Stimulated activated naive B cell treated with anti-CD40 and anti-IgM and Interleukin-4, amounts not matched to agents 10 μg/mL and 1 μg/mL and 100 μg/mL, for 72 hours (primary cell): ENCODE data around the gene NUP214.
A peak's percentile ranks its signal among the peaks of the same experiment; 100 is the strongest.

Experiments
- ATAC-seq, 2 donors: fragments of 150-1000 bp; cut with Tn5 transposase; replicated peaks; 2 replicates each; pipeline ENCODE4 v1.10.0; 2021; ENCODE audit warnings: moderate library complexity in 1 of 2
- DNase-seq: peaks from one replicate; pipeline ENCODE4 v3.0.0; 2021
- H3K27ac Mint-ChIP-seq: one replicate; pipeline ENCODE4 v1.8.0; 2022; ENCODE audit warnings: mild to moderate bottlenecking, mixed read lengths
- H3K27me3 Mint-ChIP-seq, 2 donors: one replicate each; pipeline ENCODE4 v1.8.0; 2022; ENCODE audit warnings: mixed read lengths in 2 of 2
- H3K36me3 Mint-ChIP-seq, 2 donors: one replicate each; pipeline ENCODE4 v1.8.0; 2022; ENCODE audit warnings: mixed read lengths in 2 of 2, mild to moderate bottlenecking in 1 of 2
- H3K4me1 Mint-ChIP-seq, 2 donors: one replicate each; pipeline ENCODE4 v1.8.0; 2022; ENCODE audit warnings: mixed read lengths in 2 of 2, mild to moderate bottlenecking in 1 of 2
- H3K4me3 Mint-ChIP-seq, 2 donors: one replicate each; pipeline ENCODE4 v1.8.0; 2022; ENCODE audit warnings: mild to moderate bottlenecking in 2 of 2, mixed read lengths in 2 of 2, moderate library complexity in 1 of 2
- H3K9me3 Mint-ChIP-seq, 2 donors: one replicate each; pipeline ENCODE4 v1.8.0; 2022; ENCODE audit warnings: mixed read lengths in 2 of 2, mild to moderate bottlenecking in 1 of 2

NUP214 gene

DNA sequence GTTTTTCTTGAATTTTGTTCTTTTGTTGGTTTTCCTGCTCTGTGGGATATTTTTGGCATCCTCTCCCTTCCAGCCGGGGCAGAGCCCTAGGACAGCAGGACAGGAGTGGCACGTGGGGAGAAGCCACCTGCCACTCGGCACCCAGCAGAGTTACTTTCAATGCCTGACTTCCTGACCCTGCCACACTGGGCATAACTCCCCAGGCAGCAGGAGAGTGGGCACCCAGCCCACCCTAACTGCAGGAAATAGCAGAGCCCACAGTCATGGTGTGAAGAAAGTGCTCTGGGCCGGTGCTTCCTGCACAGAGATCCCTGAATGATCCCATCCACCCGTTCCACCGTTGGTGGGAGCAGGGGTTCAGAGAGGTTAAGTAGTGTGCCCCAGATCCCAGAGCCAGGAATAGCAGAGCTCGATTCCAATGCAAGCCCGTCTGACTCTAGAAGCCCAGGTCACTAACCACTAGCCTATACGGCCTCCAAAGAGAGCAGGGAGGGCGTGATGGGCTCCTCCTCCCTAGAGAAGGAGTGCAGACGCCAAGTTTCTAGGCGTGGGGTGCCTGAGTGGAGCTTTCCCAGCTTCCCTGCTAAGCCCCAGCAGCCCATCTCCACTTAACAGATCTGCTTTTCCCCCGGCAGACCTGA, 8.1 kb upstream of the NUP214 start:
- peaks cover 18 to 27% of the 10 kb centered on the region in 2 donors for H3K27me3 Mint-ChIP-seq
- H3K9me3 Mint-ChIP-seq, result no peaks in the 10 kb centered on the region
- no peaks in the 10 kb centered on the region for H3K36me3 Mint-ChIP-seq
- no peak overlapping the region for H3K27ac Mint-ChIP-seq
- no peaks in the 10 kb centered on the region for H3K4me1 Mint-ChIP-seq
- DNase-seq, result no peak
- no peak for ATAC-seq
- no peak overlapping the region for H3K4me3 Mint-ChIP-seq

GRCh38 chr9:131117762-131118145, 7.6 kb upstream of the NUP214 start:
- H3K27me3 Mint-ChIP-seq, result peaks cover 18 to 27% of the 10 kb centered on the region in 2 donors
- H3K4me3 Mint-ChIP-seq, result no peak overlapping the region
- no peaks in the 10 kb centered on the region for H3K9me3 Mint-ChIP-seq
- H3K4me1 Mint-ChIP-seq, result no peaks in the 10 kb centered on the region
- no peaks in the 10 kb centered on the region for H3K36me3 Mint-ChIP-seq
- no peak overlapping the region for H3K27ac Mint-ChIP-seq
- ATAC-seq, result no peak
- no peak for DNase-seq

DNA sequence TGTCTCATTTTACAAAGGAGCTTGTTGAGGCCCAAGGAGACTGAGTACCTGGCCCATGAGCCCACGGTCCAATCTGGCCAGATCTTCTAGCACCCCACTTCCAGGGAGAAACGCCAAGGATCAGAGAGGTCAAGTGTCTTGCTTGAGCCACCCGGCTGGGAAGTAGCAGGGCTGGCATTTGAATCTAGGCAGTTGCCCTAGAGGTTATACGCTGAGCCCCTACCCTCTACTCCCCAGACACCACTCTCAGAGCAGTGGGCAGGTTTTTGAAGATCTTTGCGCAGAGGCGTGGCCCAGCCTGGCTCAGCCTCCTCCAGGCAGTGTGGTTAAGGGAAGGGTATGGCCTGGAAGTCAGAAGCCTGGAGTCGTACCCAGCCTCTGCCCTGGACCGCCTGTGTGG, 5.8 kb upstream of the NUP214 start:
- DNase-seq, result no peak
- Mint-ChIP-seq H3K27ac (no peak overlapping the region), H3K4me3 (no peak overlapping the region), H3K4me1 (no peaks in the 10 kb centered on the region), H3K36me3 (no peaks in the 10 kb centered on the region), H3K27me3 (peaks cover 18 to 27% of the 10 kb centered on the region in 2 donors), H3K9me3 (no peaks in the 10 kb centered on the region)
- ATAC-seq, result no peak

DNA sequence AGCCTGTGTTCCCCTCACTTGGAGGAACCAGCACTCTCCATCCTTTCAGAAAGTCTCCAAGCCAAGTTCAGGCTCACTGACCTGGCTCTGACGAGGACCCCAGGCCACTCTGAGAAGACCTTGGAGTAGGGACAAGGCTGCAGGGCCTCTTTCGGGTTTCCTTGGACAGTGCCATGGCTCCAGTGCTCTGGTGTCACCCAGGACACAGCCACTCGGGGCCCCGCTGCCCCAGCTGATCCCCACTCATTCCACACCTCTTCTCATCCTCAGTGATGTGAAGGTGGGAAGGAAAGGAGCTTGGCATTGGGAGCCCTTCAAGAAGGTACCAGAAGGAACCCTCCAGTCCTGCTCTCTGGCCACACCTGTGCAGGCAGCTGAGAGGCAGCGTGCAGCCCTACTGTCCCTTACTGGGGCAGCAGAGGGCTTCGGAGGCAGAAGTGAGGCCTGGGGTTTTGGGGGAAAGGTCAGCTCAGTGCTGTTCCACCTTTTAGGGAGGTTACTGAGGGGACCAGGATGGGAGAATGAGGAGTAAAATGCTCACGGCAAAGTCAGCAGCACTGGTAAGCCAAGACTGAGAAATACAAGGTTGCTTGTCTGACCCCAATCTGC, 4.7 kb upstream of the NUP214 start:
- H3K4me1 Mint-ChIP-seq, result peaks cover 3 to 4% of the 10 kb centered on the region in 2 donors
- DNase-seq, result no peak
- no peak for ATAC-seq
- no peak overlapping the region for H3K27ac Mint-ChIP-seq
- H3K9me3 Mint-ChIP-seq, result no peaks in the 10 kb centered on the region
- peaks cover 3 to 5% of the 10 kb centered on the region in 2 donors for H3K36me3 Mint-ChIP-seq
- peaks cover 18 to 27% of the 10 kb centered on the region in 2 donors for H3K27me3 Mint-ChIP-seq
- no peak overlapping the region for H3K4me3 Mint-ChIP-seq

- Mint-ChIP-seq H3K27ac (no peak overlapping the region), H3K27me3 (peaks cover 18 to 27% of the 10 kb centered on the region in 2 donors), H3K36me3 (peaks cover 3 to 5% of the 10 kb centered on the region in 2 donors), H3K9me3 (no peaks in the 10 kb centered on the region), H3K4me3 (no peak overlapping the region), H3K4me1 (peaks cover 6 to 9% of the 10 kb centered on the region in 2 donors)
- ATAC-seq (no peak), DNase-seq (no peak)
Measured at GRCh38 chr9:131121346-131121745, 4.0 kb upstream of the NUP214 start.

- no peaks in the 10 kb centered on the region for H3K9me3 Mint-ChIP-seq
- H3K4me1 Mint-ChIP-seq, result peaks cover 6 to 11% of the 10 kb centered on the region in 2 donors
- no peak overlapping the region for H3K27ac Mint-ChIP-seq
- H3K4me3 Mint-ChIP-seq, result no peak overlapping the region
- DNase-seq (no peak), ATAC-seq (no peak)
- peaks cover 15 to 21% of the 10 kb centered on the region in 2 donors for H3K27me3 Mint-ChIP-seq
- H3K36me3 Mint-ChIP-seq, result peaks cover 3 to 5% of the 10 kb centered on the region in 2 donors
Measured at GRCh38 chr9:131122158-131122557, 3.2 kb upstream of the NUP214 start.

GRCh38 chr9:131125038-131125287, 423 bp upstream of the NUP214 start:
- DNase-seq, result no peak

GRCh38 chr9:131126059-131126426, 657 bp downstream of the NUP214 start:
- Mint-ChIP-seq H3K9me3 (no peaks in the 10 kb centered on the region), H3K27ac (peak overlapping the region; percentile 99), H3K27me3 (no peaks in the 10 kb centered on the region), H3K4me3 (peak overlapping the region; percentile 99), H3K4me1 (peaks cover 8 to 17% of the 10 kb centered on the region in 2 donors), H3K36me3 (peaks cover 12 to 14% of the 10 kb centered on the region in 2 donors)
- ATAC-seq (no peak), DNase-seq (no peak)

More at GRCh38 chr9:131125038-131125287, 423 bp upstream of the NUP214 start:
- H3K4me1 Mint-ChIP-seq, result peaks cover 8 to 17% of the 10 kb centered on the region in 2 donors
- peak overlapping the region; percentile 99 for H3K27ac Mint-ChIP-seq
- peak overlapping the region; percentile 99 for H3K4me3 Mint-ChIP-seq
- H3K9me3 Mint-ChIP-seq, result no peaks in the 10 kb centered on the region
- H3K36me3 Mint-ChIP-seq, result peaks cover 11 to 14% of the 10 kb centered on the region in 2 donors
- H3K27me3 Mint-ChIP-seq, result peaks cover 5 to 6% of the 10 kb centered on the region in 2 donors
- peak in 1 of 2 donors; percentile 0 for ATAC-seq

GRCh38 chr9:131129183-131129582, 3.8 kb downstream of the NUP214 start:
- H3K27ac Mint-ChIP-seq, result no peak overlapping the region
- peaks cover 11 to 17% of the 10 kb centered on the region in 2 donors for H3K4me1 Mint-ChIP-seq
- H3K4me3 Mint-ChIP-seq, result no peak overlapping the region
- H3K36me3 Mint-ChIP-seq, result peaks cover 26 to 36% of the 10 kb centered on the region in 2 donors
- H3K27me3 Mint-ChIP-seq, result no peaks in the 10 kb centered on the region
- no peaks in the 10 kb centered on the region for H3K9me3 Mint-ChIP-seq
- no peak for ATAC-seq
- DNase-seq, result no peak

DNA sequence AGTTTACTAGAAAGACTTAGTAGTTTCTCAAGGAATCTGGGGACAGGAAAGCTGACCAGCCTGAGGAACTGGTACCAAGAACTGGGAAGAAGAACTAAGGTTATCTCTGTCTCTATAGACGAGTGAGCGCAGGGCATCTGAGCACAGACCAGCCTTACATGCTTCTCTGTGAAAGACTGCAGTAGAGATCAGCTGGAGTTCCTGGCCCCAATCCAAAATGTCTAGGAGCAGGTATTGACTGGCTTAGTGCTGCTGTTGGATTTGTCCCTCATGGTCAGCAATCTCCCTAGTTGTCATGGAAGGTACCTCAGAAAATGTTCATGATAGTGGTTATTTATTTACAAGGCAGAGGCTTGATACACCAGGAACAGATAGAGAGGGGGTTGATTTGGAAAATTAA, 13.3 kb downstream of the NUP214 start:
- Mint-ChIP-seq H3K27ac (no peak overlapping the region), H3K4me3 (no peak overlapping the region), H3K9me3 (no peaks in the 10 kb centered on the region), H3K27me3 (no peaks in the 10 kb centered on the region), H3K4me1 (no peaks in the 10 kb centered on the region), H3K36me3 (peaks cover 41 to 60% of the 10 kb centered on the region in 2 donors)
- ATAC-seq (no peak), DNase-seq (no peak)

- no peak for ATAC-seq
- no peak overlapping the region for H3K27ac Mint-ChIP-seq
Measured at GRCh38 chr9:131140112-131140511, 14.7 kb downstream of the NUP214 start.

GRCh38 chr9:131140550-131140949, 15.2 kb downstream of the NUP214 start:
- DNase-seq, result no peak
- H3K9me3 Mint-ChIP-seq, result no peaks in the 10 kb centered on the region
- no peaks in the 10 kb centered on the region for H3K27me3 Mint-ChIP-seq
- ATAC-seq, result no peak
- H3K4me1 Mint-ChIP-seq, result no peaks in the 10 kb centered on the region
- H3K4me3 Mint-ChIP-seq, result no peak overlapping the region
- H3K27ac Mint-ChIP-seq, result no peak overlapping the region
- peaks cover 56 to 62% of the 10 kb centered on the region in 2 donors for H3K36me3 Mint-ChIP-seq

More at GRCh38 chr9:131140112-131140511, 14.7 kb downstream of the NUP214 start:
- no peaks in the 10 kb centered on the region for H3K9me3 Mint-ChIP-seq
- no peaks in the 10 kb centered on the region for H3K27me3 Mint-ChIP-seq
- H3K4me3 Mint-ChIP-seq, result no peak overlapping the region
- H3K4me1 Mint-ChIP-seq, result no peaks in the 10 kb centered on the region
- no peak for DNase-seq
- peaks cover 52 to 60% of the 10 kb centered on the region in 2 donors for H3K36me3 Mint-ChIP-seq

DNA sequence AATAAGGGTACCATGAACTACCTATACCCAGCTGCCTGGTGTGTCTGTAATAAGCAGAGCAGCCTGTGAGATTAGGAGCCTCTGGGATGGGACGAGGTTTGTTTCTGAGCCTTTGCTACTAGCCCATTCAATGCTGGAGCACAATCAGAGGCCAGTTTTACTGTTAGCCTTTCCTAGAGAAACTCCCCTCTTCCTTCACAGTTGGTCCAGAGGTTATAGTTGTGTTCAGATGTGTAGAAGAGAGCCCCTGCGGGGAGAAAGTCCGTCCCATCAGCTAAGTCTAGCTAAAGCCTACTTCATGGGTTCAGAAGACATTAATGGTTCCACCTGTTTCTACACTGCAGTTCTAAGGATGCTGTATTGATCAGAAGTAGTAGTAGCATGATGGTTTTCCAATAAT, 16.8 kb downstream of the NUP214 start:
- DNase-seq (no peak), ATAC-seq (no peak)
- no peaks in the 10 kb centered on the region for H3K4me1 Mint-ChIP-seq
- peaks cover 60 to 63% of the 10 kb centered on the region in 2 donors for H3K36me3 Mint-ChIP-seq
- no peak overlapping the region for H3K4me3 Mint-ChIP-seq
- no peak overlapping the region for H3K27ac Mint-ChIP-seq
- H3K27me3 Mint-ChIP-seq, result no peaks in the 10 kb centered on the region
- no peaks in the 10 kb centered on the region for H3K9me3 Mint-ChIP-seq

- peaks cover 0 to 3% of the 10 kb centered on the region in 2 donors for H3K4me1 Mint-ChIP-seq
- no peaks in the 10 kb centered on the region for H3K27me3 Mint-ChIP-seq
- H3K4me3 Mint-ChIP-seq, result no peak overlapping the region
- no peak overlapping the region for H3K27ac Mint-ChIP-seq
- ATAC-seq (no peak), DNase-seq (no peak)
- peaks cover 57 to 62% of the 10 kb centered on the region in 2 donors for H3K36me3 Mint-ChIP-seq
- no peaks in the 10 kb centered on the region for H3K9me3 Mint-ChIP-seq
Measured at GRCh38 chr9:131144201-131144600, 18.8 kb downstream of the NUP214 start.

GRCh38 chr9:131145245-131145644, 19.9 kb downstream of the NUP214 start:
- ATAC-seq (no peak), DNase-seq (no peak)
- no peaks in the 10 kb centered on the region for H3K9me3 Mint-ChIP-seq
- peaks cover 59 to 62% of the 10 kb centered on the region in 2 donors for H3K36me3 Mint-ChIP-seq
- H3K4me1 Mint-ChIP-seq, result peaks cover 0 to 8% of the 10 kb centered on the region in 2 donors
- no peak overlapping the region for H3K27ac Mint-ChIP-seq
- no peaks in the 10 kb centered on the region for H3K27me3 Mint-ChIP-seq
- no peak overlapping the region for H3K4me3 Mint-ChIP-seq
